Osteoblast (primary cell): ENCODE data around the gene CCDC68. TPM values are rescaled to one million over a fixed set of nuclear protein-coding genes. Genes with fewer than 3 reads are reported as not detected.

Source experiments
- DNase-seq: peaks from one replicate; pipeline ENCODE4 v3.0.0; 2011; ENCODE audit warnings: low spot score, mixed read lengths; ENCODE audit not compliant: insufficient read length; ENCODE audit errors: missing footprints
- H2AFZ ChIP-seq: 2 replicates; pipeline ENCODE4 v1.6.0; 2011; ENCODE audit warnings: mild to moderate bottlenecking, low read length
- H3K27ac ChIP-seq: 2 replicates; pipeline ENCODE4 v1.5.1; 2011; ENCODE audit warnings: mild to moderate bottlenecking, low read depth, low read length, moderate library complexity
- H3K27me3 ChIP-seq: 2 replicates; pipeline ENCODE4 v1.6.0; 2012; ENCODE audit warnings: mild to moderate bottlenecking, control low read depth, inconsistent platforms, low read length, moderate library complexity; ENCODE audit not compliant: insufficient read depth
- H3K36me3 ChIP-seq: 2 replicates; pipeline ENCODE4 v1.5.1; 2011; ENCODE audit warnings: mild to moderate bottlenecking, low read length, control low read depth, moderate library complexity; ENCODE audit not compliant: insufficient read depth
- H3K4me1 ChIP-seq: 2 replicates; pipeline ENCODE4 v1.5.1; 2011; ENCODE audit warnings: mild to moderate bottlenecking, low read length, control low read depth, moderate library complexity; ENCODE audit not compliant: insufficient read depth
- H3K4me2 ChIP-seq: 2 replicates; pipeline ENCODE4 v1.6.0; 2011; ENCODE audit warnings: mild to moderate bottlenecking, low read length; ENCODE audit not compliant: insufficient read depth
- H3K4me3 ChIP-seq: fragments of 200-600 bp; sonication (generic); 3 replicates; pipeline ENCODE4 v1.5.1; 2012; ENCODE audit warnings: mild to moderate bottlenecking, low read length, inconsistent platforms; ENCODE audit not compliant: insufficient read depth
- H3K79me2 ChIP-seq: 2 replicates; pipeline ENCODE4 v1.6.0; 2012; ENCODE audit warnings: mild to moderate bottlenecking, low read length, control low read depth, inconsistent platforms; ENCODE audit not compliant: insufficient read depth
- H3K9me3 ChIP-seq: 2 replicates; pipeline ENCODE4 v1.5.1; 2011; ENCODE audit warnings: low read depth, low read length, control low read depth
- H4K20me1 ChIP-seq: 2 replicates; pipeline ENCODE4 v1.6.0; 2012; ENCODE audit warnings: mild to moderate bottlenecking, low read length, control low read depth; ENCODE audit not compliant: insufficient read depth
- CTCF ChIP-seq: IDR thresholded peaks from 2 replicates; pipeline ENCODE4 v1.5.1; 2011; ENCODE audit warnings: mild to moderate bottlenecking, low read depth, low read length, moderate library complexity; ENCODE audit errors: extremely low read depth
- total RNA-seq: library from RNA; depleted of rRNA; stranded (reverse); fragments of >200 nt; gene quantifications from 2 replicates; pipeline ENCODE4 v1.2.3, GENCODE V29; 2012

The CCDC68 gene
- total RNA-seq, 1 donor: 9.0 TPM

- no peaks in the 10 kb centered on the region for H3K36me3 ChIP-seq
- H3K27me3 ChIP-seq: no peaks in the 10 kb centered on the region
- no peaks in the 10 kb centered on the region for H3K79me2 ChIP-seq
- H3K4me3 ChIP-seq: no peak overlapping the region
- no peak overlapping the region for H2AFZ ChIP-seq
- no peaks in the 10 kb centered on the region for H4K20me1 ChIP-seq
- no peak for TF ChIP-seq CTCF
- no peaks in the 10 kb centered on the region for H3K9me3 ChIP-seq
- H3K4me1 ChIP-seq: peaks cover 12% of the 10 kb centered on the region
- H3K27ac ChIP-seq: no peak overlapping the region
- no peak overlapping the region for H3K4me2 ChIP-seq
- DNase-seq: no peak
Measured at GRCh38 chr18:54961016-54961423, 1.8 kb upstream of the CCDC68 start.

- no peak overlapping the region for H3K4me3 ChIP-seq
- H3K4me2 ChIP-seq: no peak overlapping the region
- no peaks in the 10 kb centered on the region for H4K20me1 ChIP-seq
- H2AFZ ChIP-seq: peak overlapping the region; percentile 15
- no peak overlapping the region for H3K27ac ChIP-seq
- no peaks in the 10 kb centered on the region for H3K27me3 ChIP-seq
- H3K79me2 ChIP-seq: no peaks in the 10 kb centered on the region
- DNase-seq: no peak
- no peaks in the 10 kb centered on the region for H3K9me3 ChIP-seq
- TF ChIP-seq CTCF: no peak
- peaks cover 12% of the 10 kb centered on the region for H3K4me1 ChIP-seq
- H3K36me3 ChIP-seq: no peaks in the 10 kb centered on the region
Measured at GRCh38 chr18:54960197-54960596, 936 bp upstream of the CCDC68 start.

GRCh38 chr18:54957996-54958395 is 1.3 kb downstream of the CCDC68 start:
- Histone ChIP-seq H3K27me3 (no peaks in the 10 kb centered on the region), H3K4me2 (peak overlapping the region; percentile 90), H3K4me3 (peak overlapping the region; percentile 83), H3K79me2 (no peaks in the 10 kb centered on the region), H3K27ac (no peak overlapping the region), H4K20me1 (no peaks in the 10 kb centered on the region), H3K4me1 (peaks cover 12% of the 10 kb centered on the region), H3K36me3 (no peaks in the 10 kb centered on the region), H2AFZ (peak overlapping the region; percentile 92), H3K9me3 (no peaks in the 10 kb centered on the region)
- no peak for TF ChIP-seq CTCF
- peak; percentile 49 for DNase-seq

GRCh38 chr18:54957296-54957832 is 1.9 kb downstream of the CCDC68 start:
- Histone ChIP-seq H3K27me3 (no peaks in the 10 kb centered on the region), H4K20me1 (no peaks in the 10 kb centered on the region), H2AFZ (peak overlapping the region; percentile 30), H3K79me2 (no peaks in the 10 kb centered on the region), H3K4me3 (no peak overlapping the region), H3K4me2 (no peak overlapping the region), H3K9me3 (no peaks in the 10 kb centered on the region), H3K27ac (no peak overlapping the region), H3K4me1 (peaks cover 12% of the 10 kb centered on the region), H3K36me3 (no peaks in the 10 kb centered on the region)
- TF ChIP-seq CTCF: no peak
- no peak for DNase-seq
